ENCODE measurements around the gene MRLN.
"Not testable (repeated sequence)": the region's sequence is repeated elsewhere in the genome, so short reads cannot be mapped to it uniquely, and the experiment has no call there.

The MRLN gene

DNA sequence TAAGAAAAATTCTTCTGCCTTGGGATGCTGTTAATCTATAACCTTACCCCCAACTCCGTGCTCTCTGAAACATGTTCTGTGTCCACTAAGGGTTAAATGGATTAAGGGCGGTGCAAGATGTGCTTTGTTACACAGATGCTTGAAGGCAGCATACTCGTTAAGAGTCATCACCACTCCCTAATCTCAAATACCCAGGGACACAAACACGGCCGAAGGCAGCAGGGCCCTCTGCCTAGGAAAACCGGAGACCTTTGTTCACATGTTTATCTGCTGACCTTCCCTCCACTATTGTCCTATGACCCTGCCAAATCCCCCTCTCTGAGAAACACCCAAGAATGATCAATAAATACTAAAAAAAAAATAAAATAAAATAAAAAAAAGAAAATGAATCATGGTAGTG is 8.5 kb downstream of the MRLN start:
- not testable (repeated sequence) for DNase-seq

DNA sequence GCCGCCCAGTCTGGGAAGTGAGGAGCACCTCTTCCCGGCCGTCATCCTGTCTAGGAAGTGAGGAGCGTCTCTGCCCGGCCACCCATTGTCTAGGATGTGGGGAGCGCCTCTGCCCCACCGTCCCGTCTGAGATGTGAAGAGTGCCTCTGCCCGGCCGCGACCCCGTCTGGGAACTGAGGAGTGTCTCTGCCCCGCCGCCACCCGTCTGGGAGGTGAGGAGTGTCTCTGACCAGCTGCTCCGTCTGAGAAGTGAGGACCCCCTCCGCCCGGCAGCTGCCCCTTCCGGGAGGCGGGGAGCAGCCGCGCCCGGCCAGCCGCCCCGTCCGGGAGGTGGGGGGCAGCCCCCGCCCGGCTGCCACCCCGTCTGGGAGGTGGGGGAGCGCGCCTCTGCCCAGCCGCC is 9.1 kb downstream of the MRLN start:
- DNase-seq = not testable (repeated sequence)

DNA sequence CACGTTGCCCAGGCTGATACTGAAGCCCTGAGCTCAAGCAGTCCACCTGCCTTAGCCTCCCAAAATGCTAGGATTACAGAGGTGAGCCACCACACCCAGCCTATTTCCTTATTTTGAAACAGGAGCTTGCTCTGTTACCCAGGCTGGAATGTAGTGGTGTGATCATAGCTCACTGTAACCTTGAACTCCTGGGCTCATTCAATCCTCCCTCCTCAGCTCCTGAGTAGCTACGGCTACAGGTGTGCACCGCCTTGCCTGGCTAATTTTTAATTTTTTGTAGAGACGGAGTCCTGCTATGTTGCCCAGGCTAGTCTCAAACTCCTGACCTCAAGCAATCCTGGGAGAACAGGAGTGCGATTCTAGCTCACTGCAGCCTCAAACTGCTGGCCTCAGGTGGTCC is 11.7 kb downstream of the MRLN start:
- DNase-seq = no peak

GRCh38 chr10:59741048-59741447 is 12.2 kb downstream of the MRLN start:
- no peak for DNase-seq

GRCh38 chr10:59736749-59737148 is 16.5 kb downstream of the MRLN start:
- no peak for DNase-seq

GRCh38 chr10:59735296-59735695 is 18.0 kb downstream of the MRLN start:
- no peak for DNase-seq

DNA sequence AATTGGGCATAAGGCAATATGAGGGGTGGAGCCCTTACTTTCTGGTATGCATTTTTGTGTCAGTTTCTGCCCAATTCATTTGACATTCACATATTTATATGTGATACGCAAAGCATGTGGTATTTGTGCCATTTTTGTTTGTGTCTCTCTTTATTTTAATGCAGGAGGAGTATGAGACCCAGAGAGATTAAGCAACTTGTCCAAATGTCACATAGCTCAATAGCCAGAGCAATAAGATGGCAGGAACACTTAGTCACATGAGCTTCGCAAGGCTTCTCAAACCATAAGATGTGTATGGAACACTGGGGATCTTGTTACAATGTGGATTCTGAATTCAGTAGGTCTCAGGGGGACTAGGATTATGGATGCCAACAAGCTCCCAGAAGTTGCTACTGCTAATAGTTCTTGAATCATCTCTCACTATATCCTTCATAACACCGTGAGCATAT is 19.2 kb downstream of the MRLN start:
- no peak for DNase-seq

- DNase-seq = not testable (repeated sequence)
Measured at GRCh38 chr10:59733321-59734013, 19.8 kb downstream of the MRLN start.

DNA sequence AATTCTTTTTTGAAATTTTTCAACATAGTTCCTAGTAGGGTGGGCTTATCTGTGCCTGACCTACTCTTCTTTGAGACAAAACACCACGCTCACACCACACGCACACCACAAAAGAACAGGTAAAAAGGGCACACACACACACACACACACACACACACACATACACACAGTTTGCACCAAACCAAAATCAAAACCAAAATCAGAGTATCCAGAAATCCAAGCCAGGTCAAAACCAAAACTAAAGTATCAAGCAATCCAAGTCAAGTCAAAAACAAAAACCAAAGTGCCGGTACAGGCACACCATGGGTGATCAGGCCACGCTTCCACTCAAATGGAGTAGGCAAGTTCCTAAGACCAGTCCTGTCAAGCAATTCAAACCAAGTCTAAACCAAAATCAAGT is 20.4 kb downstream of the MRLN start:
- not testable (repeated sequence) for DNase-seq

DNA sequence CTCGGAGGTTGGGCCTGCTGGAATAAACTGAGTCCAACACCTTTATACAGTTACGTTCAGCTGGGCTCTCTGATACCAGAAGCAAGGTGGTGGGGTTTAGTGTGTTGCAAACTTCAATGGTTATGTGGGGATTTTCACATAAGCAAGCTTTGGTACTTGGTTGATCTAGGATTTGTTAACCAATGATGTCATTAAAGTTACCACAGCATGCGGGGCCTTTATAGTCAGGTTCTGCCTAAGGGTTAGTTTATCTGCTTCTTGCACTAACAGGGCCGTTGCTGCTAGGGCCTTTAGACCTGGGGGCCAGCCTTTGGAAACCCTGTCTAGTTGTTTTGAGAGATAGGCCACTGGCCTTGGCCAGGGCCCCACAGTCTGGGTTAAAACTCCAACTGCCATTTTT is 24.1 kb downstream of the MRLN start:
- DNase-seq = not testable (repeated sequence)

GRCh38 chr10:59724098-59724938 is 28.9 kb downstream of the MRLN start:
- DNase-seq = no peak

DNA sequence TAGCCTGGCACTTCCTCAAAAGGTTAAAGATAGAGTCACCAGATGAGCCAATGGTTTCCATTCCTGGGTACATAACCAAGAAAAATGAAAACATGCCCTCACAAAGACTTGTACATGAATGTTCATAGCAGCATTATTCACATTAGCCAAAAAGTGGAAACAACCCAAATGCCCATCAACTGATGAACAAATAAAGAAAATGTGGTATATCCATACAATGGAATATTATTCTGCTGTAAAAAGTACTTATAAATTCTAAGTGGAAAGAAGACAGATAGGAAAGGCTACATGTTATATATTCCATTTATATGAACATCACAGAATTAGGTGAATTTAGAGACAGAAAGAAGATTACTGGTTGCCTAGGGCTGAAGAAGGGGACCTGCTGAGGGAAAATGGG is 32.9 kb downstream of the MRLN start:
- no peak for DNase-seq

- DNase-seq = no peak
Measured at GRCh38 chr10:59719374-59719773, 33.9 kb downstream of the MRLN start.

DNA sequence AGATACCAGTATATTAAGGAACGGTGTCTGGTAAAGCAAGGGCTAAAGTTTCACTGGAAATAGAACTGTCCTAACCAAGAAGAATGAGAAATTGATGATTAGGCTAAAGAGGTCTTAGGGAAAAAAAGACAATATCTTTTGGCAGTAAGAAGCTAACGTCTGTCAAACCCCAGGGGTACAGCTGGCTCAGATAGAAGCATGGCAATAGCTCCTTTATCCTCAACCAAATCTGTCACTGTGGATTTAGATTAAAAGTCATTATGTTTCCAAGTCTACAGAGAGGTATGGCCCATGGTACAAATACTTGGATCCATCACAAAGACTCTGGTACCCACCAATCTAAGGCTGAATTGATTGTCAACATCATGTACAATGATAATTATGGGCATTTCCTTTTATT is 35.0 kb downstream of the MRLN start:
- no peak for DNase-seq

GRCh38 chr10:59713196-59713821 is 39.9 kb downstream of the MRLN start:
- no peak for DNase-seq

GRCh38 chr10:59711871-59712494 is 41.3 kb downstream of the MRLN start:
- no peak for DNase-seq

DNA sequence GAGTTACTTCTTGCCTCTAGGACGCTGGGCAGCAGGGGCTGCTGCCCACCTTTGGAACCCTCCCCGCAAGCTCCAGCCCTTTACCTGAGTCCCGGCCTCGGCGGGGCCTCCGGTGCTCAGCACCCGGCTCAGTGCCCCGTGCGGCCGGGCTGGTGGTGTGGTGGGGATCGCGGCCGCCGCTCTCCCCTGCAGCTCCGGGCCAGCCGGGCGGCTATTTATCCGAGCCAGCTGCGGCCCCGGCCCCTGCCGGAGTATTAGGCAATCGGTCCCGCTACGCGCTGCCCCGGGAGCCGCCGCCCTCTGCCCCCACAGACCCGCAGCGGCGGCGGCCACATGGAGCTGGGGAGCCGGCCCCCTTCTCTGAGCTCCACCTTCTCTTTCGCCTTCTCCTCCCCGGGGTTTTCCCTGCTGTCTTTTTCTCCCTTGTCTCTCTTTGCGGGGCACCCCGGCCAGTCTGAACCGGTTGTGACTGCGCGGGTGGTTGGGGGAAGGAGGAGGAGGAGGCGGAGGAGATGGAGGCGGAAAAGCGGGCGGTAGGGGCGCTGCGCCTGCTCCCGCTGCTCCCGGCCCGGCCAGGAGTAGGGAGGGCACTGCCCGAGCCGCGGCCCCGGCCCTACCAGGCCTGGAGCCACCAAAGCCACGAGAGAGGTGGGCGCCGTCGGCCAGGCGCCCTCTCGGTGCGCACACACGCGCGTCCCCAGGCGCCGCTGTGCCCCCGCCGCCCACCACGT is 43.7 kb downstream of the MRLN start, which contains the start of gene SLC16A9:
TSS of gene SLC16A9 (minus strand) at position 456 of the 731 bp plus-strand sequence. CDS start 25,559 bp downstream, outside the sequence.
- DNase-seq = peak; percentile 43

- DNase-seq = peak; percentile 1
Measured at GRCh38 chr10:59708816-59709394, 44.4 kb downstream of the MRLN start.

GRCh38 chr10:59706851-59707797 is 46.1 kb downstream of the MRLN start:
- no peak for DNase-seq

GRCh38 chr10:59705931-59706330 is 47.3 kb downstream of the MRLN start:
- no peak for DNase-seq

DNA sequence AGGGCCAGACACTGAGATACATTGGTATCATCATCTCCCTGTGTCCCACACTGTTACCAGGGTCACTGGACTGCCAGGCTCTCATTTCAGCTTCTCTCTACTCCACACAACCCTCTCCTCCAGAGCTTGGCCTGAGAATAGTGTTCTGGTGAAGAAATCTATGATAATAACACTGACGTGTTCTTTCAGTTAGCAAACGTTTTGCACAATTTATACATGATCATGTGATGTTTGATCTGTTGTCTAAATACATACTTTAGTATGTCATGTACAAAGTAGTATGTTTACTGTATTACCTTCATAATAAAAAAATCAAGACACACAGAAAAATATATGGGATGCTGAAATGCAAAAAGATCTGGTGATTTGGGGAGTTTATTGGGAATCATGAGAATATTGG is 48.6 kb downstream of the MRLN start:
- DNase-seq = no peak

All from stimulated activated CD4-positive, alpha-beta T cell treated with anti-CD3 and anti-CD28 coated beads, Interleukin-12 subunit alpha, Interleukin-12 subunit beta, amount 100 ng/mL, for 4 hours (primary cell).